H9 (cell line): ENCODE data around the gene SOBP. TPM values are rescaled to one million over a fixed set of nuclear protein-coding genes. Genes with fewer than 3 reads are reported as not detected.

Experiments
- DNase-seq: peaks from one replicate; pipeline ENCODE4 v3.0.0-alpha.2; 2017
- H2AFZ ChIP-seq: one replicate; pipeline ENCODE4 v1.6.1; 2013; ENCODE audit warnings: mild to moderate bottlenecking, low read length, control low read depth, moderate library complexity
- H2AK5ac ChIP-seq: 2 replicates; pipeline ENCODE4 v1.6.1; 2013; ENCODE audit warnings: low read length, control low read depth, mixed read lengths; ENCODE audit not compliant: insufficient read length
- H2BK120ac ChIP-seq: one replicate; pipeline ENCODE4 v1.6.1; 2013; ENCODE audit warnings: low read depth, mild to moderate bottlenecking, low read length, control low read depth, inconsistent platforms; ENCODE audit not compliant: poor library complexity, severe bottlenecking
- H2BK12ac ChIP-seq: 2 replicates; pipeline ENCODE4 v1.6.1; 2013; ENCODE audit warnings: low read length, control low read depth, mixed read lengths, low read depth; ENCODE audit not compliant: insufficient read length
- H2BK15ac ChIP-seq: 2 replicates; pipeline ENCODE4 v1.6.1; 2013; ENCODE audit warnings: low read depth, low read length, control low read depth
- H2BK20ac ChIP-seq: one replicate; pipeline ENCODE4 v1.6.1; 2013; ENCODE audit warnings: low read depth, mild to moderate bottlenecking, low read length, control low read depth, inconsistent platforms; ENCODE audit not compliant: poor library complexity, severe bottlenecking
- H2BK5ac ChIP-seq: 2 replicates; pipeline ENCODE4 v1.6.1; 2013; ENCODE audit warnings: low read length, control low read depth, mixed read lengths; ENCODE audit not compliant: insufficient read length
- H3K14ac ChIP-seq: 2 replicates; pipeline ENCODE4 v1.6.1; 2013; ENCODE audit warnings: low read length, control low read depth; ENCODE audit not compliant: insufficient read depth
- H3K18ac ChIP-seq: 2 replicates; pipeline ENCODE4 v1.6.1; 2013; ENCODE audit warnings: low read depth, mild to moderate bottlenecking, mixed read lengths, low read length, control low read depth; ENCODE audit not compliant: insufficient read length
- H3K23ac ChIP-seq: 2 replicates; pipeline ENCODE4 v1.6.1; 2013; ENCODE audit warnings: low read length, control low read depth, mixed read lengths, low read depth; ENCODE audit not compliant: insufficient read length
- H3K23me2 ChIP-seq: 2 replicates; pipeline ENCODE4 v1.6.1; 2013; ENCODE audit warnings: low read depth, mild to moderate bottlenecking, mixed read lengths, low read length, control low read depth; ENCODE audit not compliant: insufficient read length, poor library complexity, severe bottlenecking
- H3K27ac ChIP-seq: 2 replicates; pipeline ENCODE4 v1.5.1; 2013; ENCODE audit warnings: low read length, control low read depth, mixed read lengths, low read depth; ENCODE audit not compliant: insufficient read length
- H3K27me3 ChIP-seq: 2 replicates; pipeline ENCODE4 v1.6.1; 2013; ENCODE audit warnings: low read length, control low read depth, inconsistent platforms; ENCODE audit not compliant: insufficient read depth
- H3K4ac ChIP-seq: 2 replicates; pipeline ENCODE4 v1.6.1; 2013; ENCODE audit warnings: low read depth, mild to moderate bottlenecking, control low read depth, inconsistent platforms, low read length, moderate library complexity
- H3K4me1 ChIP-seq: 2 replicates; pipeline ENCODE4 v1.6.1; 2013; ENCODE audit warnings: low read length, control low read depth, inconsistent platforms; ENCODE audit not compliant: insufficient read depth
- H3K4me2 ChIP-seq: 2 replicates; pipeline ENCODE4 v1.6.1; 2013; ENCODE audit warnings: low read length, control low read depth, mixed read lengths; ENCODE audit not compliant: insufficient read length, insufficient read depth
- H3K56ac ChIP-seq: 2 replicates; pipeline ENCODE4 v1.6.1; 2013; ENCODE audit warnings: low read depth, mild to moderate bottlenecking, mixed read lengths, low read length, control low read depth; ENCODE audit not compliant: insufficient read length
- H3K79me1 ChIP-seq: 2 replicates; pipeline ENCODE4 v1.6.1; 2013; ENCODE audit warnings: low read depth, mild to moderate bottlenecking, moderate library complexity, low read length, control low read depth, inconsistent platforms; ENCODE audit not compliant: insufficient read depth, poor library complexity, severe bottlenecking
- H3K79me2 ChIP-seq: 2 replicates; pipeline ENCODE4 v1.6.1; 2013; ENCODE audit warnings: low read length, control low read depth, inconsistent platforms; ENCODE audit not compliant: insufficient read depth
- H3K9ac ChIP-seq: 2 replicates; pipeline ENCODE4 v1.6.1; 2013; ENCODE audit warnings: low read length, control low read depth, mixed read lengths; ENCODE audit not compliant: insufficient read length; ENCODE audit errors: extremely low read depth
- H3K9me3 ChIP-seq: one replicate; pipeline ENCODE4 v1.6.1; 2013; ENCODE audit warnings: low read depth, low read length, inconsistent platforms; ENCODE audit not compliant: control insufficient read depth
- H3T11ph ChIP-seq: one replicate; pipeline ENCODE4 v1.6.1; 2013; ENCODE audit warnings: mild to moderate bottlenecking, low read length, control low read depth, inconsistent platforms
- H4K20me1 ChIP-seq: one replicate; pipeline ENCODE4 v1.6.1; 2013; ENCODE audit not compliant: control insufficient read depth, insufficient read length, insufficient read depth
- H4K5ac ChIP-seq: 2 replicates; pipeline ENCODE4 v1.6.1; 2013; ENCODE audit warnings: low read depth, mild to moderate bottlenecking, mixed read lengths, low read length, control low read depth; ENCODE audit not compliant: insufficient read length
- H4K8ac ChIP-seq: replicated peaks from 2 replicates; pipeline ENCODE4 v1.6.1; 2013; ENCODE audit warnings: low read length, control low read depth, mixed read lengths, low read depth; ENCODE audit not compliant: insufficient read length
- H4K91ac ChIP-seq: 2 replicates; pipeline ENCODE4 v1.6.1; 2013; ENCODE audit warnings: low read depth, mild to moderate bottlenecking, moderate library complexity, mixed read lengths, low read length, control low read depth; ENCODE audit not compliant: insufficient read length
- H3K27ac Mint-ChIP-seq, 3 experiments: 2 replicates in 2 of 3; 3 replicates in 1 of 3; pipeline ENCODE4 v1.8.0; 2020 to 2021; ENCODE audit warnings: mixed read lengths in 3 of 3, mild to moderate bottlenecking in 1 of 3, moderate library complexity in 1 of 3
- H3K27me3 Mint-ChIP-seq: 2 replicates; pipeline ENCODE4 v1.8.0; 2021; ENCODE audit warnings: low read depth, mild to moderate bottlenecking, moderate library complexity, mixed read lengths
- H3K36me3 Mint-ChIP-seq, 3 experiments: 2 replicates in 2 of 3; 3 replicates in 1 of 3; pipeline ENCODE4 v1.8.0; 2020 to 2021; ENCODE audit warnings: low read depth in 3 of 3, mixed read lengths in 3 of 3; ENCODE audit not compliant: insufficient read depth in 1 of 3
- H3K4me1 Mint-ChIP-seq, 2 experiments: 2 replicates each; pipeline ENCODE4 v1.8.0; 2020; ENCODE audit warnings: mixed read lengths in 2 of 2
- H3K4me3 Mint-ChIP-seq, 2 experiments: 2 replicates in 1 of 2; 3 replicates in 1 of 2; pipeline ENCODE4 v1.8.0; 2020 to 2021; ENCODE audit warnings: mild to moderate bottlenecking in 2 of 2, mixed read lengths in 2 of 2, moderate library complexity in 1 of 2
- H3K9me3 Mint-ChIP-seq, 2 experiments: 2 replicates in 1 of 2; 3 replicates in 1 of 2; pipeline ENCODE4 v1.8.0; 2020; ENCODE audit warnings: mild to moderate bottlenecking in 2 of 2, mixed read lengths in 2 of 2, moderate library complexity in 1 of 2
- CTCF ChIP-seq: fragments of 200-600 bp; sonication (generic); conservative IDR thresholded peaks from 3 replicates; pipeline ENCODE4 v1.8.0; 2021; ENCODE audit warnings: antibody characterized with exemption, mild to moderate bottlenecking
- WGBS: extraction: QIAGEN DNeasy Blood & Tissue Kit; methylation state at CpG from one replicate; pipeline ENCODE4 v1.1.7; 2013; ENCODE audit warnings: missing lambda C conversion rate, low lambda C conversion rate, mixed read lengths; ENCODE audit not compliant: insufficient read length; ENCODE audit errors: extremely low coverage; 5-methylcytosine and 5-hydroxymethylcytosine counted together
- total RNA-seq: library from RNA; stranded (reverse); gene quantifications from 2 replicates; pipeline ENCODE4 v1.2.1, GENCODE V29; 2021

SOBP gene
- total RNA-seq, 1 experiment from 2014 or later, result 4.3 TPM

- Histone ChIP-seq H3K9ac (no peak overlapping the region), H3K79me1 (no peaks in the 10 kb centered on the region), H3T11ph (no peak overlapping the region), H3K27ac (no peak overlapping the region), H3K23ac (no peak overlapping the region), H3K27me3 (no peaks in the 10 kb centered on the region), H4K5ac (no peak overlapping the region), H3K14ac (peak overlapping the region; percentile 84; the same call in 1 of the 2 replicates), H3K79me2 (no peaks in the 10 kb centered on the region), H3K4me1 (peaks cover 7% of the 10 kb centered on the region), H3K4me2 (peak overlapping the region; percentile 6), H2AK5ac (no peak overlapping the region), H3K9me3 (no peaks in the 10 kb centered on the region), H4K8ac (no peak overlapping the region), H2BK20ac (no peak overlapping the region), H2AFZ (no peak overlapping the region), H3K18ac (no peak overlapping the region), H4K20me1 (no peaks in the 10 kb centered on the region), H2BK12ac (no peak overlapping the region), H4K91ac (no peak overlapping the region), H2BK15ac (no peak overlapping the region), H3K23me2 (no peaks in the 10 kb centered on the region), H3K56ac (no peak overlapping the region), H2BK120ac (no peak overlapping the region), H3K4ac (no peak overlapping the region), H2BK5ac (no peak overlapping the region)
- Mint-ChIP-seq H3K9me3 (no peaks in the 10 kb centered on the region), H3K36me3 (no peaks in the 10 kb centered on the region), H3K4me3 (no peak overlapping the region), H3K27ac (peak overlapping the region; percentile 0 to 19 (median 18); a peak in 4 of 7 replicates), H3K27me3 (peaks cover 6% of the 10 kb centered on the region), H3K4me1 (peaks cover 45 to 50% of the 10 kb centered on the region in 2 experiments)
- no peak for TF ChIP-seq CTCF
- no CpG with 5 or more reads among the region's 15 CpGs for WGBS
- no peak for DNase-seq
Measured at GRCh38 chr6:107666084-107666980, 176.4 kb downstream of the SOBP start.
